ENCODE measurements around the gene HNRNPF.
A peak's percentile ranks its signal among the peaks of the same experiment; 100 is the strongest.
"Not testable (repeated sequence)": the region's sequence is repeated elsewhere in the genome, so short reads cannot be mapped to it uniquely, and the experiment has no call there.

Gene HNRNPF

GRCh38 chr10:43396061-43396927 is 12.7 kb downstream of the HNRNPF start:
- peak; percentile 55 for DNase-seq

GRCh38 chr10:43395571-43396060 is 13.4 kb downstream of the HNRNPF start:
- DNase-seq, result peak; percentile 25

- DNase-seq, result no peak
Observed at GRCh38 chr10:43394868-43395267, 14.1 kb downstream of the HNRNPF start.

- no peak for DNase-seq
Observed at GRCh38 chr10:43393606-43394360, 15.2 kb downstream of the HNRNPF start.

- not testable (repeated sequence) for DNase-seq
Observed at GRCh38 chr10:43393186-43393585, 15.8 kb downstream of the HNRNPF start.

- DNase-seq, result no peak
Observed at GRCh38 chr10:43392748-43393147, 16.2 kb downstream of the HNRNPF start.

GRCh38 chr10:43391496-43391895 is 17.5 kb downstream of the HNRNPF start:
- DNase-seq, result no peak

- peak; percentile 34 for DNase-seq
Observed at GRCh38 chr10:43390759-43391158, 18.2 kb downstream of the HNRNPF start.

GRCh38 chr10:43390333-43390732 is 18.7 kb downstream of the HNRNPF start:
- DNase-seq, result no peak

GRCh38 chr10:43389867-43390266 is 19.1 kb downstream of the HNRNPF start:
- DNase-seq, result no peak

- DNase-seq, result no peak
Observed at GRCh38 chr10:43387678-43388032, 21.3 kb downstream of the HNRNPF start.

- no peak for DNase-seq
Observed at GRCh38 chr10:43386981-43387677, 21.9 kb downstream of the HNRNPF start.

- DNase-seq, result no peak
Observed at GRCh38 chr10:43386549-43386948, 22.4 kb downstream of the HNRNPF start.

GRCh38 chr10:43385412-43386004 is 23.5 kb downstream of the HNRNPF start:
- DNase-seq, result no peak

- DNase-seq, result no peak
Observed at GRCh38 chr10:43384252-43385221, 24.4 kb downstream of the HNRNPF start.

GRCh38 chr10:43383204-43383971 is 25.6 kb downstream of the HNRNPF start:
- DNase-seq, result no peak

GRCh38 chr10:43380610-43381222 is 28.3 kb downstream of the HNRNPF start:
- DNase-seq, result no peak

- no peak for DNase-seq
Observed at GRCh38 chr10:43377424-43377883, 31.5 kb downstream of the HNRNPF start.

- no peak for DNase-seq
Observed at GRCh38 chr10:43376828-43377423, 32.1 kb downstream of the HNRNPF start.

Measured in activated CD4-positive, alpha-beta T cell treated with anti-CD3 and anti-CD28 coated beads, Interleukin-2, amount 50 U/mL, for 1 hour (primary cell).